ENCODE results near the gene TPSD1.

TPSD1 gene

DNA sequence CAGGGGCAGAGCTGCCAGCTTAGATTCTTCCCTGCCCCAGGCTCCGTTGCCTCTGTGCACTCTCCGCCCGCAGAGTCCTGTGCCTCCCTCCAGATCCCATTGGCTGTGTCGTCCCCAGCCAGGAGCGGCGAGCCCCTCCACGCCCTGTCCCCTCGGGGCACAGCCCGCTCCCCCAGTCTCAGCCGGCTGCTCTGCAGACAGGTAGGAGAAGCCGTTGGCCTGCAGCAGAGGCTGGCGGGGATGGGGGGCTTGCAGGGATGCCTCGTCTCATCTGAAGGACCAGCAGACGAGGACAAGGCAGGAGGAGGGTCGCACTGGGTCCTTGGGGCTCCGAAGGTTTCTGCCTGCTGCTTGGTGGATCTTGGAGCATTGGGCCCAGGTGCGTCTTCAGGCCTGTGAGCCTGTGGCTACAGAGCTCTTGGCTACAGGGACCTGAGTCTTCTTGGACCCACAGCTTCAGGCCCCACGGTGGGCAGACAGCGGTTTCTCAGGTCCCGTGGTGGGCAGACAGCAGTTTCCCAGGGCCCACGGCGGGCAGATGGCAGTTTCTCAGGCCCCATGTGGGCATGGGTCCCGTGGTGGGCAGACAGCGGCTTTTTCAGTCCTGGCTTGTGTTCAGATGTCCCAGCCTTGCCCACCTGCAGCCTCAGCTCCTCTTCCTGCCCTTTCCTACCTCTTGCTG is 36.8 kb upstream of the TPSD1 start:
- H3K27me3 ChIP-seq (ENCODE audit: control insufficient read depth, low read length) = no peaks in the 10 kb centered on the region
- H3K36me3 ChIP-seq (ENCODE audit: control insufficient read depth, low read length) = no peaks in the 10 kb centered on the region
- no peak overlapping the region for H3K4me2 ChIP-seq (ENCODE audit: low read length)
- H3K4me1 ChIP-seq (ENCODE audit: control insufficient read depth, low read length) = no peaks in the 10 kb centered on the region
- no peak overlapping the region for H3K4me3 ChIP-seq (ENCODE audit: low read length)
- no peaks in the 10 kb centered on the region for H3K9me3 ChIP-seq (ENCODE audit: control insufficient read depth, insufficient read depth, low read length)
- H4K20me1 ChIP-seq (ENCODE audit: control insufficient read depth, insufficient read depth, low read depth, low read length) = no peaks in the 10 kb centered on the region
- H3K79me2 ChIP-seq (ENCODE audit: control insufficient read depth, low read length) = no peaks in the 10 kb centered on the region
- no peak overlapping the region for H3K27ac ChIP-seq (ENCODE audit: low read depth, low read length)
- no peaks in the 10 kb centered on the region for H3K9me2 ChIP-seq (replicated peaks; ENCODE audit: control insufficient read depth, low read length)
- no peak for TF ChIP-seq EZH2phosphoT487 (IDR thresholded peaks at IDR 0.05; ENCODE audit: borderline replicate concordance, low read length)
- no peaks in the 10 kb centered on the region for H3F3A ChIP-seq (ENCODE audit: control insufficient read depth, insufficient read depth)

DNA sequence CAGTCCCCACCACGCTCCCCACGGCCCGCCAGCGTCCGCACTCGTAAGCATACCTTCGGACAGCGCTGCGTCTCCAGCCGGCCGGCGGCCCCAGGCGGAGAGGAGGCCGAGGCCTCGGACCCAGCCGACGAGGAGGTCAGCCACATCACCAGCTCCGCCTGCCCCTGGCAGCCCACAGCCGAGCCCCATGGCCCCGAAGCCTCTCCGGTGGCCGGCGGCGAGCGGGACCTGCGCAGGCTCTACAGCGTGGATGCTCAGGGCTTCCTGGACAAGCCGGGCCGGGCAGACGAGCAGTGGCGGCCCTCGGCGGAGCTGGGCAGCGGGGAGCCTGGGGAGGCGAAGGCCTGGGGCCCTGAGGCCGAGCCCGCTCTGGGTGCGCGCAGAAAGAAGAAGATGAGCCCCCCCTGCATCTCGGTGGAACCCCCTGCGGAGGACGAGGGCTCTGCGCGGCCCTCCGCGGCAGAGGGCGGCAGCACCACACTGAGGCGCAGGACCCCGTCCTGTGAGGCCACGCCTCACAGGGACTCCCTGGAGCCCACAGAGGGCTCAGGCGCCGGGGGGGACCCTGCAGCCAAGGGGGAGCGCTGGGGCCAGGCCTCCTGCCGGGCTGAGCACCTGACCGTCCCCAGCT is 35.7 kb upstream of the TPSD1 start:
- Histone ChIP-seq H3K9me2 (replicated peaks; ENCODE audit: control insufficient read depth, low read length) (no peaks in the 10 kb centered on the region), H3K9me3 (ENCODE audit: control insufficient read depth, insufficient read depth, low read length) (no peaks in the 10 kb centered on the region), H3K4me1 (ENCODE audit: control insufficient read depth, low read length) (no peaks in the 10 kb centered on the region), H3F3A (ENCODE audit: control insufficient read depth, insufficient read depth) (no peaks in the 10 kb centered on the region), H3K79me2 (ENCODE audit: control insufficient read depth, low read length) (no peaks in the 10 kb centered on the region), H3K4me2 (ENCODE audit: low read length) (no peak overlapping the region), H3K27ac (ENCODE audit: low read depth, low read length) (no peak overlapping the region), H3K27me3 (ENCODE audit: control insufficient read depth, low read length) (no peaks in the 10 kb centered on the region), H3K36me3 (ENCODE audit: control insufficient read depth, low read length) (no peaks in the 10 kb centered on the region), H3K4me3 (ENCODE audit: low read length) (no peak overlapping the region), H4K20me1 (ENCODE audit: control insufficient read depth, insufficient read depth, low read depth, low read length) (no peaks in the 10 kb centered on the region)
- no peak for TF ChIP-seq EZH2phosphoT487 (IDR thresholded peaks at IDR 0.05; ENCODE audit: borderline replicate concordance, low read length)
- TF ChIP-seq, protein P1, sequence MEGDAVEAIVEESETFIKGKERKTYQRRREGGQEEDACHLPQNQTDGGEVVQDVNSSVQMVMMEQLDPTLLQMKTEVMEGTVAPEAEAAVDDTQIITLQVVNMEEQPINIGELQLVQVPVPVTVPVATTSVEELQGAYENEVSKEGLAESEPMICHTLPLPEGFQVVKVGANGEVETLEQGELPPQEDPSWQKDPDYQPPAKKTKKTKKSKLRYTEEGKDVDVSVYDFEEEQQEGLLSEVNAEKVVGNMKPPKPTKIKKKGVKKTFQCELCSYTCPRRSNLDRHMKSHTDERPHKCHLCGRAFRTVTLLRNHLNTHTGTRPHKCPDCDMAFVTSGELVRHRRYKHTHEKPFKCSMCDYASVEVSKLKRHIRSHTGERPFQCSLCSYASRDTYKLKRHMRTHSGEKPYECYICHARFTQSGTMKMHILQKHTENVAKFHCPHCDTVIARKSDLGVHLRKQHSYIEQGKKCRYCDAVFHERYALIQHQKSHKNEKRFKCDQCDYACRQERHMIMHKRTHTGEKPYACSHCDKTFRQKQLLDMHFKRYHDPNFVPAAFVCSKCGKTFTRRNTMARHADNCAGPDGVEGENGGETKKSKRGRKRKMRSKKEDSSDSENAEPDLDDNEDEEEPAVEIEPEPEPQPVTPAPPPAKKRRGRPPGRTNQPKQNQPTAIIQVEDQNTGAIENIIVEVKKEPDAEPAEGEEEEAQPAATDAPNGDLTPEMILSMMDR (IDR thresholded peaks at IDR 0.05; ENCODE audit: low read depth, low read length, poor library complexity, severe bottlenecking) = no peak

DNA sequence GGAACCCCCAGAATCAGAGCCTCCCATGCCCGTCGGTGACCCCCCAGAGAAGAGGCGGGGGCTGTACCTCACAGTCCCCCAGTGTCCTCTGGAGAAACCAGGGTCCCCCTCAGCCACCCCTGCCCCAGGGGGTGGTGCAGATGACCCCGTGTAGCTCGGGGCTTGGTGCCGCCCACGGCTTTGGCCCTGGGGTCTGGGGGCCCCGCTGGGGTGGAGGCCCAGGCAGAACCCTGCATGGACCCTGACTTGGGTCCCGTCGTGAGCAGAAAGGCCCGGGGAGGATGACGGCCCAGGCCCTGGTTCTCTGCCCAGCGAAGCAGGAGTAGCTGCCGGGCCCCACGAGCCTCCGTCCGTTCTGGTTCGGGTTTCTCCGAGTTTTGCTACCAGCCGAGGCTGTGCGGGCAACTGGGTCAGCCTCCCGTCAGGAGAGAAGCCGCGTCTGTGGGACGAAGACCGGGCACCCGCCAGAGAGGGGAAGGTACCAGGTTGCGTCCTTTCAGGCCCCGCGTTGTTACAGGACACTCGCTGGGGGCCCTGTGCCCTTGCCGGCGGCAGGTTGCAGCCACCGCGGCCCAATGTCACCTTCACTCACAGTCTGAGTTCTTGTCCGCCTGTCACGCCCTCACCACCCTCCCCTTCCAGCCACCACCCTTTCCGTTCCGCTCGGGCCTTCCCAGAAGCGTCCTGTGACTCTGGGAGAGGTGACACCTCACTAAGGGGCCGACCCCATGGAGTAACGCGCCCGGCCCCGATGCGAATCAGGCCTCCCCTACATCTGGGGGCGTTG is 34.8 kb upstream of the TPSD1 start:
- Histone ChIP-seq H3F3A (ENCODE audit: control insufficient read depth, insufficient read depth) (no peaks in the 10 kb centered on the region), H3K36me3 (ENCODE audit: control insufficient read depth, low read length) (no peaks in the 10 kb centered on the region), H3K27ac (ENCODE audit: low read depth, low read length) (no peak overlapping the region), H3K4me3 (ENCODE audit: low read length) (no peak overlapping the region), H3K79me2 (ENCODE audit: control insufficient read depth, low read length) (no peaks in the 10 kb centered on the region), H3K4me2 (ENCODE audit: low read length) (no peak overlapping the region), H3K4me1 (ENCODE audit: control insufficient read depth, low read length) (no peaks in the 10 kb centered on the region), H3K9me3 (ENCODE audit: control insufficient read depth, insufficient read depth, low read length) (no peaks in the 10 kb centered on the region), H4K20me1 (ENCODE audit: control insufficient read depth, insufficient read depth, low read depth, low read length) (no peaks in the 10 kb centered on the region), H3K9me2 (replicated peaks; ENCODE audit: control insufficient read depth, low read length) (no peaks in the 10 kb centered on the region), H3K27me3 (ENCODE audit: control insufficient read depth, low read length) (no peaks in the 10 kb centered on the region)
- TF ChIP-seq, protein P1 (IDR thresholded peaks at IDR 0.05; ENCODE audit: low read depth, low read length, poor library complexity, severe bottlenecking) = no peak
- no peak for TF ChIP-seq EZH2phosphoT487 (IDR thresholded peaks at IDR 0.05; ENCODE audit: borderline replicate concordance, low read length)

All from DOHH2 (cell line).